ENCODE measurements around the gene MYCN. TPM values are rescaled to one million over a fixed set of nuclear protein-coding genes. Genes with fewer than 3 reads are reported as not detected.

The MYCN gene
- total and polyA plus RNA-seq, 4 donors = 0.16 to 1.3 TPM; not detected in 2

- H3K27me3 ChIP-seq (ENCODE audit: control insufficient read depth in 4 of 4, insufficient read depth in 4 of 4, low read length in 3 of 4) = peaks cover 0 to 2% (median 0%) of the 10 kb centered on the region in 4 donors
- H3K36me3 ChIP-seq (ENCODE audit: control insufficient read depth in 4 of 4, insufficient read depth in 3 of 4, low read depth in 1 of 4, low read length in 3 of 4) = no peaks in the 10 kb centered on the region
- no peak overlapping the region for H3K9ac ChIP-seq (ENCODE audit: low read depth in 1 of 2, low read length in 2 of 2)
- H3K4me3 ChIP-seq (ENCODE audit: low read depth in 1 of 3, low read length in 3 of 3) = no peak overlapping the region
- H3K9me3 ChIP-seq (ENCODE audit: control insufficient read depth in 4 of 4, low read length in 3 of 4) = no peaks in the 10 kb centered on the region
- TF ChIP-seq MAX (IDR thresholded peaks at IDR 0.05) = no peak
- TF ChIP-seq ATF3 (IDR thresholded peaks at IDR 0.05) = no peak
- TF ChIP-seq ZBTB33 (IDR thresholded peaks at IDR 0.05) = no peak
- no peak for TF ChIP-seq RAD21 (IDR thresholded peaks at IDR 0.05)
- no peak for TF ChIP-seq REST (IDR thresholded peaks at IDR 0.05)
- TF ChIP-seq CTCF (IDR thresholded peaks at IDR 0.05; ENCODE audit: low read depth, low read length, missing input control) = no peak
- TF ChIP-seq RXRA (IDR thresholded peaks at IDR 0.05) = no peak
- no peak for TF ChIP-seq EGR1 (IDR thresholded peaks at IDR 0.05; ENCODE audit: low read depth in 2 of 2)
- TF ChIP-seq NR2F2 (IDR thresholded peaks at IDR 0.05) = no peak
- no peak for TF ChIP-seq FOXA2 (IDR thresholded peaks at IDR 0.05)
- no peak for TF ChIP-seq FOXA1 (IDR thresholded peaks at IDR 0.05)
- no peak for TF ChIP-seq JUND (IDR thresholded peaks at IDR 0.05)
- TF ChIP-seq TAF1 (conservative IDR thresholded peaks at IDR 0.05) = no peak
- no peak for TF ChIP-seq YY1 (IDR thresholded peaks at IDR 0.05)
- no peak for TF ChIP-seq HNF4A (conservative IDR thresholded peaks at IDR 0.05)
- TF ChIP-seq GABPA (IDR thresholded peaks at IDR 0.05 in 1 of 2, conservative IDR thresholded peaks at IDR 0.05 in 1 of 2) = no peak
- no peak for TF ChIP-seq SP1 (IDR thresholded peaks at IDR 0.05)
- no peak for TF ChIP-seq HNF4G (IDR thresholded peaks at IDR 0.05)
- no peak overlapping the region for H3K27ac ChIP-seq (ENCODE audit: low read depth in 1 of 2, low read length in 2 of 2)
- WGBS = 88% methylated on average over 7 of the region's 7 CpGs
- DNase-seq (ENCODE audit: low spot score) = no peak
- no peaks in the 10 kb centered on the region for H3K4me1 ChIP-seq (ENCODE audit: control insufficient read depth in 4 of 4, insufficient read depth in 4 of 4, low read length in 3 of 4)
Observed at GRCh38 chr2:15973481-15974401, 33.4 kb downstream of the MYCN start.
